ENCODE results near the gene DPF3.

The DPF3 gene

GRCh38 chr14:72721083-72721482 lies 172.8 kb downstream of the DPF3 start:
- DNase-seq (ENCODE audit: extremely low read depth, insufficient read length): no peak
- TF ChIP-seq CTCF (IDR thresholded peaks at IDR 0.05; ENCODE audit: insufficient read depth, low read length, poor library complexity, severe bottlenecking): no peak
- Histone ChIP-seq H3K27me3 (replicated peaks; ENCODE audit: control insufficient read depth, insufficient read depth, low read length) (no peaks in the 10 kb centered on the region), H3K4me3 (replicated peaks; ENCODE audit: low read depth, low read length) (no peak overlapping the region), H3K36me3 (ENCODE audit: control insufficient read depth, insufficient read depth, low read length) (no peaks in the 10 kb centered on the region)

- DNase-seq (ENCODE audit: extremely low read depth, insufficient read length): no peak
- no peaks in the 10 kb centered on the region for H3K27me3 ChIP-seq (replicated peaks; ENCODE audit: control insufficient read depth, insufficient read depth, low read length)
- TF ChIP-seq CTCF (IDR thresholded peaks at IDR 0.05; ENCODE audit: insufficient read depth, low read length, poor library complexity, severe bottlenecking): no peak
- H3K4me3 ChIP-seq (replicated peaks; ENCODE audit: low read depth, low read length): no peak overlapping the region
- H3K36me3 ChIP-seq (ENCODE audit: control insufficient read depth, insufficient read depth, low read length): no peaks in the 10 kb centered on the region
Observed at GRCh38 chr14:72717220-72717619, 176.7 kb downstream of the DPF3 start.

GRCh38 chr14:72716476-72716875 lies 177.4 kb downstream of the DPF3 start:
- Histone ChIP-seq H3K27me3 (replicated peaks; ENCODE audit: control insufficient read depth, insufficient read depth, low read length) (no peaks in the 10 kb centered on the region), H3K36me3 (ENCODE audit: control insufficient read depth, insufficient read depth, low read length) (no peaks in the 10 kb centered on the region), H3K4me3 (replicated peaks; ENCODE audit: low read depth, low read length) (no peak overlapping the region)
- DNase-seq (ENCODE audit: extremely low read depth, insufficient read length): no peak
- no peak for TF ChIP-seq CTCF (IDR thresholded peaks at IDR 0.05; ENCODE audit: insufficient read depth, low read length, poor library complexity, severe bottlenecking)

DNA sequence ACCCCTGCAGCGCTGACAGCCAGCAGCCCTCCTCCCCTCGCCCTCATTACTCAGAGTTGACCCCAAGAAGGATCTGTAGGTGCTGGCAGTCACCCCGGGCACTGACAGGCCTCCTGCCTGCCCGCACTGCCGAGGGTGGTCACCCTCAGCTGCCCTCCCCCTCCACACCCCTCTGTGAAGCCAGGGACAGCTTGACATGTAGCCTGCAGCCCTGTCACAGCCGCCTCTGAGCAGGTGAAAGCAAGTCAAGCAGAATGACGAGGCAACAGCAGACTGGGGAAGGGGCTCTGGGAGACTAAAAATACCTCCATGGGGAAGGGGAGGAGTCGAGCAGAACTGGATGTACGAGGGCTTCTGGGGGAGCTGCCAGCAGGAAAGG lies 178.1 kb downstream of the DPF3 start:
- DNase-seq (ENCODE audit: extremely low read depth, insufficient read length): peak; percentile 21
- no peaks in the 10 kb centered on the region for H3K27me3 ChIP-seq (replicated peaks; ENCODE audit: control insufficient read depth, insufficient read depth, low read length)
- no peak overlapping the region for H3K4me3 ChIP-seq (replicated peaks; ENCODE audit: low read depth, low read length)
- TF ChIP-seq CTCF (IDR thresholded peaks at IDR 0.05; ENCODE audit: insufficient read depth, low read length, poor library complexity, severe bottlenecking): no peak
- no peaks in the 10 kb centered on the region for H3K36me3 ChIP-seq (ENCODE audit: control insufficient read depth, insufficient read depth, low read length)

DNA sequence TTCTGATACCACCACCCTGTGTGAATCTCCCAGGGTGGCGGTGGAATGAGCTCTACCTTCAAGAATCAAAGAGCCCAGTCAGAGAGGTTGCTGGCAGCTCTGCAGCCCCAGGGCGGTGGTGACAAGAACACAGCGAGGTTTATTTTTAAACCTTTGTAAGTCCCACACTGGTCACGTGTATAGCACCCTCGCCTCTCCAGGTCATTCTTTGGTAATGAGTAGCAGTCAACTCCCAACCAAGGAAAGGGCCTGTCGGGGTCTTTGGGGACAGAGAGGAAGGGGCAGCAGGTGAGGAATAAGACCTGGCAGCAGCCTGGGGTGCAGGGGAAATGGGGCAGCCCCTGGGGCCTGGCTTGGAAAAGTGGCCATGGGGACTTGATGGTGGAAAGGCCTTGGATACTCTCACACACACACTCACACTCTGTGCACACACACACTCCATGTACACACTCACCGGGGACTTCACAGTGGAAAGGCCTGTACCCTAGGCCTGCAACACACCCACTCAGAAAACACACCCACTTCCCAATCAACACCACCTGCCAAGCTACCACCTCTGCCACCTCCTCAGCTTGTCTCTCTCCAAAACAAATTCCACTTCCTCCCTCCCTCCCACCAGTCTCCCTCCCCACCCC lies 178.6 kb downstream of the DPF3 start:
- Histone ChIP-seq H3K27me3 (replicated peaks; ENCODE audit: control insufficient read depth, insufficient read depth, low read length) (no peaks in the 10 kb centered on the region), H3K36me3 (ENCODE audit: control insufficient read depth, insufficient read depth, low read length) (no peaks in the 10 kb centered on the region), H3K4me3 (replicated peaks; ENCODE audit: low read depth, low read length) (no peak overlapping the region)
- peak; percentile 30 for DNase-seq (ENCODE audit: extremely low read depth, insufficient read length)
- no peak for TF ChIP-seq CTCF (IDR thresholded peaks at IDR 0.05; ENCODE audit: insufficient read depth, low read length, poor library complexity, severe bottlenecking)

- no peaks in the 10 kb centered on the region for H3K27me3 ChIP-seq (replicated peaks; ENCODE audit: control insufficient read depth, insufficient read depth, low read length)
- TF ChIP-seq CTCF (IDR thresholded peaks at IDR 0.05; ENCODE audit: insufficient read depth, low read length, poor library complexity, severe bottlenecking): no peak
- peak; percentile 37 for DNase-seq (ENCODE audit: extremely low read depth, insufficient read length)
Observed at GRCh38 chr14:72714871-72715214, 179.1 kb downstream of the DPF3 start.

More at GRCh38 chr14:72714871-72715214, 179.1 kb downstream of the DPF3 start:
- no peaks in the 10 kb centered on the region for H3K36me3 ChIP-seq (ENCODE audit: control insufficient read depth, insufficient read depth, low read length)
- no peak overlapping the region for H3K4me3 ChIP-seq (replicated peaks; ENCODE audit: low read depth, low read length)
